Stimulated activated CD8-positive, alpha-beta memory T cell treated with anti-CD3 and anti-CD28 coated beads, Interleukin-12 subunit alpha, Interleukin-12 subunit beta, amount 100 ng/mL, for 24 hours (primary cell): Measurements from ENCODE around the gene TMCC1.

ENCODE experiments used
- DNase-seq: peaks from one replicate; pipeline ENCODE4 v3.0.0-alpha.2; 2020; ENCODE audit errors: extremely low read depth

TMCC1 gene

GRCh38 chr3:129609591-129610182 lies 283.8 kb downstream of the TMCC1 start:
- no peak for DNase-seq

GRCh38 chr3:129608936-129609590 lies 284.4 kb downstream of the TMCC1 start:
- no peak for DNase-seq

GRCh38 chr3:129608087-129608935 lies 285.2 kb downstream of the TMCC1 start:
- no peak for DNase-seq

- no peak for DNase-seq
Observed at GRCh38 chr3:129607391-129608068, 286.0 kb downstream of the TMCC1 start.

- no peak for DNase-seq
Observed at GRCh38 chr3:129606636-129607390, 286.7 kb downstream of the TMCC1 start, which contains the start of gene PLXND1. TSS of gene PLXND1 (minus strand) at chr3:129606676. CDS start at chr3:129606639, 37 bp downstream.

- DNase-seq: no peak
Observed at GRCh38 chr3:129605922-129606635, 287.4 kb downstream of the TMCC1 start.

GRCh38 chr3:129605203-129605921 lies 288.1 kb downstream of the TMCC1 start:
- DNase-seq: no peak

GRCh38 chr3:129604767-129605166 lies 288.7 kb downstream of the TMCC1 start:
- no peak for DNase-seq

GRCh38 chr3:129603991-129604749 lies 289.3 kb downstream of the TMCC1 start:
- DNase-seq: no peak

GRCh38 chr3:129603561-129603942 lies 290.0 kb downstream of the TMCC1 start:
- DNase-seq: no peak

- no peak for DNase-seq
Observed at GRCh38 chr3:129602730-129603560, 290.6 kb downstream of the TMCC1 start.

- no peak for DNase-seq
Observed at GRCh38 chr3:129602309-129602708, 291.2 kb downstream of the TMCC1 start.

GRCh38 chr3:129601713-129602112 lies 291.8 kb downstream of the TMCC1 start:
- no peak for DNase-seq

- no peak for DNase-seq
Observed at GRCh38 chr3:129600348-129600747, 293.2 kb downstream of the TMCC1 start.

- DNase-seq: no peak
Observed at GRCh38 chr3:129599607-129600006, 293.9 kb downstream of the TMCC1 start.

GRCh38 chr3:129599073-129599472 lies 294.4 kb downstream of the TMCC1 start:
- DNase-seq: no peak

- DNase-seq: no peak
Observed at GRCh38 chr3:129598484-129598883, 295.0 kb downstream of the TMCC1 start.

- no peak for DNase-seq
Observed at GRCh38 chr3:129598000-129598381, 295.5 kb downstream of the TMCC1 start.
